GM18511 (cell line): ENCODE data around the gene SIGMAR1.

Experiments
- ATAC-seq: cut with Tn5 transposase; IDR thresholded peaks from one replicate; pipeline ENCODE4 v1.9.1; 2021; ENCODE audit warnings: mild to moderate bottlenecking, moderate library complexity; ENCODE audit not compliant: unreplicated experiment

The SIGMAR1 gene

DNA sequence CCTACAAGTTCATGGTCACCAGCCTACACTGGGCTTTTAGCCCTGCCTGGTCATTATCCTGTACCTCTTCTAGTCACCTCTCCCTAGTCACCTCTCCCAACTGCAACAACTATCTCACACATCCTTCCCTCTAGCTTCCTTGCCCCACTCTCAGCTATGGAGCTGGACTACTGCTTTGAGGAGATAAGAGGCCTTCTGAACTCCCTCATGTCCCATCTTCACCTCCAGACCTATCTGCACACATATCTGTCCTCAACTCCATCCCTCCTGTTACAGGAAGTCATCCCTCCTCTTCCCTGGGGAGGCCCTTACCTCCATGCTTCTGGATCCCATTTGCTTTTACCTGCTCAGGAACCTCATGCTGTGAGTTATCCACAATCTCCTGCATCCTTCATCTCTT is 31.4 kb downstream of the SIGMAR1 start:
- ATAC-seq = no peak

DNA sequence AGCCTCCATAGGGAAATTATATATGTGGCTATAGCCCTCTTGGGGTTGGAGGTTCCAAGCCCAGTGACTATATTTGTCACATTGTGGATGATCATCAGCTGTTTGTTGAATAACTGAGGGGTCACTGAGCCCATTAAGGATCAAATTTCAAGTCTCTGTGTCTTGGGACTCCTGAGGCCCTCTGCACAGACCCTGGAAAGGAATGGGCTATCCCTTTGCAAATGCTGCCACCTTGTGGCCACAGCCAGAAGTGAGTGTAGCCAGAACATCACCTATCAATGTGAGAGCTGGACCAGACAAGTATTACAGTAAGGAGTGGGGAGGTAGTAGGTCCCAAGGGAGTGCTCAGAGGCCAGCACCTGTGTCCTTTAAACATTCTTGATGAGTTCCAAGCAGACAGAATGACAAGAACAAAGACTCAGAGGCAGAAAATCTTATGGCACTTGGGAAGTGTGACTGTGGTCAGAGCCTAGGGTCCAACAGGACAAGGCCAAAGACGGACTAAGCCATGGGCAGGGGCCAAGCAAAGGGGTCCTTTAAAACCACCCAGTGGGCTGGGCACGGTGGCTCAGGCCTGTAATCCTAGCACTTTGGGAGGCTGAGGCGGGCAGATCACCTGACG is 33.9 kb downstream of the SIGMAR1 start:
- ATAC-seq = peak; percentile 76

DNA sequence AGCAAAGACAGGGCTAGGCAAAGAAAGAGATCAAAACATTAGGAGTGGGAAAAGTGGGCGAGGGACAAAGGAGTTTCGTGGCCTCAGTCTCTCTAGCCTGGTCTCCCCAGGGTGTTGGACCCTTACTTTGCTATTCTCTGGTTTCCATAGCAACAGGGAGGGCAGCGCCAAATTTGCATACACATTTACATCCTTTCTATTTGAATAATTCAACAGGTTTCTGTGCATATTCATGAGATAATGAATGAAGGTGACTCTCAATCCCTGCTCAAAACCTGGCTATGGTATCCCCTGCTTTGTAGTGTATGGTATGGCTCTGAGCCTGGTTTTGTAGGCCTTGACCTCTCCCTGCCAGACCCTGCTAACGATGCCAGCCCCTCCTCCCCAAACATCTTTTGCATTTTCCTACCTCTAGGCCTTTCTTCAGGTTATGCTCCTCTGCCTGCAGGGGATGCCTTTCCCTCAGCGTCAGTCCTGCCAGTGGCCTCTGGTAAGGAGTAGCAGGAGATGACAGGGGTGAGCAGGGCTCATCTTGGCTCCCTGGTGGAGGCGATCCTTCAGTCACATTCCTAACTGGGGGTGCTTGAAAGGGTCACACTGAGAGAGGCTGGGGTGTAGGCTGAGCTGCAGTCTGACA is 35.5 kb downstream of the SIGMAR1 start:
- ATAC-seq = no peak

DNA sequence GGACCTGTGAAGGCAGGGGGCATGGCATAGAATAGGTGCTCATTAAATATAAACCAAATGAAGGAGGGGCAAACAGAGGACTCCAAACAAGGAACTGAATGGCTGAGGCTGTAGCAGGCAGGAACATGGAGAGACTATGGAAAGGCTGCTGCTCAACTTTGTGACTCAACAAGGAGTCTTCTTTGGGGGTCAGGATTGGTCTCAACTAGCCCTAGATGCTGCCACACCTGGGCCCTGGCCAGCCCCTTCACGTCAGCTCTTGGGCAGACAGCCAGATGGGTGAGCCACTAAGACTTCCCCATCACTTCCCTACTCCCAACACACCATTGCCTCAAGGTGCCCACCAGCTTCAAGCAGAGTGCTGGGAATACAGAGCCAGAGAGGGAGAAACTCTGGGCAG is 36.7 kb downstream of the SIGMAR1 start:
- no peak for ATAC-seq

DNA sequence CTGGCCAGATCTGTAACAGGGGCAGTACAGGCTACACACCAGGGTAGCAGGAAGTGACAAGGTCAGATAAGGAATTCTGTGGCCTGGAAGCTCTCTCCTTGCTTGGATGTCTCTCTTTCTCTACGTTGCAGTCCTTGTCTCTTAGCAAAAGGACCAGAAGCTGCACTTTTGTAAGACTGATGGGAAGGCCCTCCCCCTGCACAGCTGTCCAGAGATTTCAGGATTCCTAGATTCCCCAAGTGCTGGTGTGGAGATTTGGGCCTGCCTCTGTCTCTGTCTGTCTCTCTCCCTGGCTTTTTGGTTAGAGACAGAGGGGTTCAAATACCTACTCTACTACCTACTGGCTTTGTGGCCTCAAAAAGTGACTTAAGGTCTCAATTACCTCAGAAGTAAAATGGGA is 38.0 kb downstream of the SIGMAR1 start:
- no peak for ATAC-seq

DNA sequence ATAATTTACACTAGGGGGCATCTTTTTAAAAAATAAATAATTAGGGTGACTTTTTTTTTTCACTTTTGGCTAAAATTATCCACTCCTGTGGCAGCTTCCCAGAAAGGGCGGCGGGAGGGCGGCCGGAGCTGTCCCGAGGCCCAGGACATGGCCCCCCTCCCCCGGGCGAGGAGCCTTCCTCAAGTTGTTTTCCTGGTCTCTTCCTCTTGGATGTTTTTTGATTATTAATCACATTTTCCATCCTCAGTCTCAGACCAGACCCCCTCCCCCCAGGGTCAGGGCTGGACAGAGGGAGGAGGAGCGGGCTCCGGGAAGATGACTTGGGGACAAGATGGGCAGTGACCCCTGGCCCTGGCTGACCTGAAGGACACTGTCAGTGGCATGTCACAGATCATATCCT is 43.4 kb downstream of the SIGMAR1 start:
- ATAC-seq = no peak

DNA sequence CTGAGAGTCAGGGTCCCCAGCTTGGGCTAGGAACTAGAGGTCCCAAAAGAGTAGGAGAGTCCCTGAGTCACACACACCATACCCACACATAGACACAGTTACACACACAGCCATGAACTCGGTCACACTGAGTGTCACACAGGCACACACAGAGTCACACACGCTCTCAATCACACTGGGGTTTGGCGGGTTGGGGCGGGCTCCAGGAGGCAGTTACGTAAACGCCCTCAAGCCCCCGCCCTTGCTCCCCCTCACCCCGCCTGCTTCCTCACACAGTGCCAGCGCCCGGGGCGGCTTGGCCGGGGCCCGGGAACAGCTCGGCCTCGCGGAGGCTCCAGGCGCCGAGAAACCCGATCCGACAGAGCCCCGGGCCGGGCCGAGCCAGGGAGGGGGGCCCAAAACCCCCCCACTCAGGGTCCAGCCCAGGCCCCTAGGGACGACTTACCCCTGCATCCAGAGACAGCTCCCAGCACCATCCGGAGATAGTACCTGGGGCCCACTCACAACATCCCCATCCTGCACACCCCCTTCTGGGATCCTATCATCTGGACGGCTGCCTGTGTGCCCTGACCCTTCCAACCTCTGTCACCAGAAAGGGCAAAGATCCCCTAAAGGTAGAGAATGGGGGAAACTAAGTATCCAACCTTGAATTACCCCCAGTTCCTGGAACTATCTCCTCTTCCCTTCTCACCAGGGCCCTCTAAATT is 44.5 kb downstream of the SIGMAR1 start:
- no peak for ATAC-seq

DNA sequence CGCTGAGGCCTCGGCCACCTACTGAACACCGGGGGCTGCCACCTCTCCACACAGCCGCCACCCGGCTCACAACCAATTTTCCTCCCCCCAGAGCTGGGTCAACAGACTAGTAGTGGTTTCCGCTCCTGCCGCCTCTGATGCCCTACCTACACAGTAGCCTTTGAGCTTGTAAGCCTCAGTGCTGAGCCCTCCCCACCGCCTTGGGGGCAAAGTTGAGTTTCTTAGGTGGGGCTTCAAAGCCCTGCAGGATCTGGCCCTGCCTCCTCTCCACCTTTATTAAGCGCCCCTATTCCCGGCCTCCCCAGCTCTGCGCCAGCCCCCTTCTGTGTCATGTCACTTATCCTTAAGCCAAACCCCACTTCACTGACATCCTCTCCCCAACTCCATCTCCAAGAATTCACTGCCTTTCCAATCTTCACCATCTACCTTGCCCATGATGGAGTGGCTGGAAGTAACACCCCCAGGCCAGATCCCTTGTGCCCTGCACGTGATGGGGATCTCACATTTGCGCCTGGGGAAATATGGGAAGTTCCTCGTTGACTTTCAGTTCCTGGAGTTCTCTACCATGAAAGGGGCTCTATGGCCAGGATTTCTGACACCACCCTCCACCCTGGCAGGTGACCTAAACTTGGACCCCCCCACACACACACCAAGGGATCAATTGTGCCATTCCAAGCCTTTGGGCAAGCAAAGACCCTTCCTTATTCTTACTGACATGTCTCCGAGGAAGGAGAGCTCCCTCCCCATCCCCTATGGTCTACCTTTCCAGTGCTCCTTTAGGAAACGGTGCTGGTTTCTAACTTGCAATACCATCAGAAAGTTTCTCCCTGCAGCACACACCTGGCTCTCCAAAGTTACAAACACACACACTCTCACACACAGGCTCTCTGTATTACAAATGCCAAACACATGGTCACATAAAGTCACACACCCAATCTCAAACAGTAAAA is 45.4 kb downstream of the SIGMAR1 start:
- no peak for ATAC-seq

DNA sequence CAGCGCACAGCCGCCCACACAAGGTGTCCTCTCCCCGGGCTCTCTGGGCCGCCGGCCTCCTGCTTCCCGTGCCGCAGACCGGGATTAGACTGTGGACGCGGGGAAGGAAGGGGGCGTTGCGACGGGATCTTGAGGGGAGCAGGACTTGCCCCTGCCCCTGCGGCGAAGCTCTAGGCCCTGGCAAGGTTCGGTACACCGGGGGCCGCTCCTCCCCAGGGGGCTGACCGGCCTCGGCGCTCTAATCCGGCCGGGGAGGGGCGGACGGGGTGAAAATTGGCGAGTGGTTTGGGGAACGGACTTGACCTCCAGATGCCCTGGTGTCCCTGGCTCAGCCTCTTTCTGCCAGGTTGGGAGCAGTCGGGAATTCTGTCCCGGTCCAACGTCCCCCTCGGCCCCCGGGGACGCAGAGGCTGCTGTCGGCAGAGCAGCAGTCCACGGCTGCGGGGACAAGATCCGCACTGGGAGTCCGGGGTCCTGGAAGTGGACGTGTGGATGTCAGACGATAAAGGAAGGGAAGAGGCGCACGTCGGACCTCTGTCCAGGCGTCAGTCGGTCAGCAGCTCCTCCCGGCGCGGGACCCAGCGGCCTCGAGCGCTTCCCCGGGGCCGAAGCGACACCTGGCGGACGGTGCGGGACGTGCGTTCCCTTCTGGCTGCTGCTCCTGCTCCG is 46.2 kb downstream of the SIGMAR1 start:
- peak; percentile 75 for ATAC-seq

DNA sequence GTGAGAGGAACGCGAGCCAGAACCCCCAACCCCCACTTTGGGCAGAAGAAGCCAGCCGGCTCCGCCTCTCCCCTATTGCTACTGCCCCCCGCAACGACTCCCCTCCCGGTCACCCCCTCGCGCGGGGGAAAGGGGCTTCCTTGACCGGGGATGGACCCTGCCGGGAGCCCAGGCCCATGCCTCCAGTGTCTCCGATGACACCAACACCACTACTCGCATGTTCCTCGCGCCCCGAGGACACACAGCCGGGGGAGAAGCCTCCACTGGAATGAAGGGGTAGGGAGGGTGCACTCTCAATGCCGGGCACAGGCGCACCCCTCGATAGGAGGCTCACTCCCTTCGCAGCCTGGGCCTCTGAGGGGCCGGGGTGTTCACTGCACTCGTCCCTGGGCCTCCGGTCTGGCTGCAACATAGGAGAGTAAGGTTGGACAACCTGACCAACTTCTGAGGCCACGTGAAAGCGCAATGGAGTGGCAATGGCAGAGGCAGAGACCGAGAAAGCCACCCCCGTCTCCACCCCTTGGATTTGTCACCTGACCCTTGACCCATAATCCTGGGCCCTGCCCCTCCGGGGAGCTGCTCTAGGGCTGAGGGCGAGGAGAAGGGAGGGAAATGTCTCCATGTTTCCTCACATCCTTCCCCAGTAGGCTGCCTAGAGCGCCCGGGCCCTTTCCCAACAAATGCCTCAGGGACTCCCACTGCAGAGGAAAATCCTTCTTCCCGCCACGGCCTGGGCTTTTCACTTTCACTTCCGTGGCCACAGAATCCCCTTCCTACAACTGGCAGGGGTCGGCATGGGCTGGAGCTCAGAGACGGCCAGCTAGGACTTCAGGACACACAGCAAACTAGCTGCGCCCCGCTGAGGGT is 47.0 kb downstream of the SIGMAR1 start:
- ATAC-seq = no peak

DNA sequence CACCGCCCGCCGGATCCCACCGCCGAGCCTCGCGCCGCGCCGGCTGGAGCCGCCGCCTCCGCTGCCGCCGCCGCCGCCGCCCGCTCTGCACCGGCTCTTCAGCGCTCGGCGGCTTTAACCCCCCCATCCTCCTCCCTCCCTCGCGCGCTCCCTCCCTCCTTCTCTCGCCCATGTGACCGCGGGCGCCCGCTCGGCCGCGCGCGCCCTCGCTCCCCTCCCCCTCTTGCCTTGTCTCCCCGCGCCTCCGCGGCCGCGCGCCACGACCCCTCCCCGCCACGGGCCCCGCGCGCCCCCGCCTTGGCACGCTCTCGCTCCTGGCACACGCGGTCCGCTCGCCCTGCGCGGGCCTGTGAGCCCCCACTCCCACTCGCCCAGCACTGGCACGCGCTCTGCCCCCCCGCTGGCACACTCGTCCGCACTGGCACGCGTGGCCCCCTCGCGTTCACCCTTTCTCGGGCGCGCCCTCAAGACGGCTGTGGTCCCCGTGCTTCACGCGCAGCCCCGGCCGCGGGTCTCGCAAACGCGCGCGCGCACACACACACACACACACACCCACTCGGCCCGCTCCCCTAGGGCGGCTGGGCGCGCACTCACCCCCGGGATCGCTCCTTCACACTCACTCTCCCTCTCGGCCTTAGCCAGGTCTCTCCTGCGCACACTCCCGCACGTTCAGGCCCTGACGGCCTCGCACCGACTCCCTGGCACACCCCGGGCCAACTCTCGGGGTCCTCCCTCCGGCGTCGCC is 47.8 kb downstream of the SIGMAR1 start, which contains the start of gene CNTFR:
TSS of gene CNTFR (minus strand) at position 89 of the 745 bp plus-strand sequence. CDS start 20,743 bp downstream, outside the sequence.
- ATAC-seq = no peak

DNA sequence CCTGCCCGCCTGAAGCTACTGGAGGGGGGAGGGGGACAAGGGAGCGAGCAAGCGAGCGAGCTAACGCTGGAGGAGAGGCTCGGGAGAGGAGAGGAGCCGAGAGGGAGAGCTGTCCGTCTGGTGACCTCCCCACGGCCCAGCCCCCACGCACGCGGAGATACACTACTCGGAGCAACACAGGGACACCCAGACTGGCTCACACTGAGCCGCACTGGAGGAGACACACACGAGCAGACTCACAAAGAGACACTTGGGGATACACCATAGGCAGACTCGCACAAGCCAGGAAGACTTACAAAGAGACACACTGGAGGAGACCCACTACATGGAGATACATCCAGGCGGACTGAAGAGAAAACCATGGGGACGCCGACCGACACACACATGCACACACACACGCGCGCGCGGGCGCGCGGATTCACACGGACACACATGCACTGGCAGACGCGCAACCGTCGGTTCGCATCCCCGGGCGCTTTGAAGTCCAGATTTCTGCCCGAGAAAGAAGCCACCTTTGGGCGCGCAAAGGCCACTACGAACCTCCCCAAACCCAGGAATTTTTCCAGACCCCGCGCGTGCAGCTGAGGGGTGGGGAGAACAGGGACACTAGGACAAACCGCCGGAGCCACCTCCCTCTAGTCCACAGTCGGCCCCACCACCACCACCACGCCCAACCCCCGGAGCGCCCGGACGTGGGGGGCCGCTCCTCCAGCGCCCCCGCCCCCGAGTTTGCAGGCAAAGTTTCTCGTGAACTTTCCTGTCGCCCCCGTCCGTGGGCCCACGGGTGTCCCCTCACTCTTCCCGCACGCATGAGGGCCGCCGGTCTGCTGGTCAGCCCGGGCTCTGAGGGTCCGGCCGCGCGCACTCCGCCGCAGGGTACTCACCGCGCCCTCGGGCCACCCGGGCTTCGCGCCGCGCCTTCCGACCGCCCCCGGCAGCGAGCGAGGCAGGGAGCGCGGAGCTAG is 48.6 kb downstream of the SIGMAR1 start:
- no peak for ATAC-seq

DNA sequence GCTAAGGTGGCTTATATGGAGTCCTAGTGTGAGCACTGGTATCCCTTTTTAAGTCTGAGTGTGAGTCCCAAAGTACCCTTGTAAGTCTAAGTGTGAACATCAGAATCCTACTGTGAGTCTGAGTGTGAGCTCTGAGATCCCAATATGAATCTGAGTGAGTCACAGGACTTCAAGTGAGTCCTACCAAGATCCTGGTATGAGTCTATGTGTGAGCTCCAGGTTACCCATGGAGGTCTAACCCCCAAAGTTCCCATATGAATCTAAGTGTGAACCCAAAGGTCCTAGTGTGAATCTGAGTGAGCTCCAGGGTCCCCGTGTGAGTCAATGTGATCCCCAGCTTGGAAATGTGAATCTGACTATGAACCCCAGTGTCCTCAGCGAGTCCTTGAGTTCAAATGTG is 50.3 kb downstream of the SIGMAR1 start:
- no peak for ATAC-seq

DNA sequence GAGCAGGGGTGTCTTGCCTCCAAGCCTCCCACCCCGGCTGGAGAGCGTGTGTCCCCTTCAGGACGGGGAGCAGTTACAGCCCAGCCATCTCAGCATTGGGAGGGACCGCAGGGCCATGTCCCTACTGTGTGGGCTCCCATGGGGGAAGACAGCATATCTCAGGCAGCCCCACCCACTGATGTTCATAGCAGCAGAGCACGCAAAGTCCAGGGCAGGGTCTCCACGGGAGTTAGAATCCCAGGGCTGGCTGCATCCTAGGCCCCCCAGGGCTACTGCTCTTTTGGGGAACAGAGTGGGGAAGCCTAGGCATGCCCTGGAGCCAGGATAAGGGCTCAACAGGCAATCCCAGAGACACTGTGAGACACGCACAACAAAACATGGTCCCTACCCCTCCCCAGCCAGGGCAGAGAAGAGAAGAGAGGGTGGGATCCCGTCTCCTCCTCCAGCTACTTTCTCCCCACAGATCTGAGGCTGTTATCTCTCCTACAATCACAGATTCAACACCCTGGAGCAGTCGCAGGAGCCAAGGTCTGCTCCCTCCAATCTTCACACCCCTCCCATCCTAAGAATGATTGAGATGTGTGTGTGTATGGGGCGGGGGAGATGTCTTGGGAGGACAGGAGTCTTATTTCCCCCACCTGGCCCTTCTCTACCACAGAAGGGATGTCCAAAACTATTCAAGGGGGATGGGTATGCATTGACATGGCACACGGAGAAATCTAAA is 51.5 kb downstream of the SIGMAR1 start:
- no peak for ATAC-seq

DNA sequence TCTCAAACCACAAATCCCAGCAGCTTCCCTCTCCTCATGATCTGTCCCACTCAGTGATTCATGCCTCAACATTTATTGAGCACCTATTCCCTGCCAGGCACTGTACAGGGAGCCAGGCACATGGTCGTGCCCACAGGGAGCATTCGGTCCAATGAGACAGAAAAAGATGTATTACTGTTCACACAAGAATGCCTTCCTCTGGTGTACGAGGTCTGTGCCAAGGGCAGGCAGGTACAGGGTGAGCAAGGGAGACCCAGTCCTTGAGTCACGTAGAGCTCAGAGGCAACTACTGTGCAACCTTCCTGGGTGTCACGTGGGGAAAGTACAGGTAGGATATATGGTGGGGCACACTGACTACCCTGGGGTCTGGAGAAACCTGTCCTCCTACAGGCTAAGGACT is 52.6 kb downstream of the SIGMAR1 start:
- no peak for ATAC-seq
